Measurements from ENCODE around the gene CASQ2. TPM values are rescaled to one million over a fixed set of nuclear protein-coding genes. Genes with fewer than 3 reads are reported as not detected.

The CASQ2 gene
- total RNA-seq, 4 donors from 2014 or later = 5.9 to 11.2 (median 9.4) TPM

DNA sequence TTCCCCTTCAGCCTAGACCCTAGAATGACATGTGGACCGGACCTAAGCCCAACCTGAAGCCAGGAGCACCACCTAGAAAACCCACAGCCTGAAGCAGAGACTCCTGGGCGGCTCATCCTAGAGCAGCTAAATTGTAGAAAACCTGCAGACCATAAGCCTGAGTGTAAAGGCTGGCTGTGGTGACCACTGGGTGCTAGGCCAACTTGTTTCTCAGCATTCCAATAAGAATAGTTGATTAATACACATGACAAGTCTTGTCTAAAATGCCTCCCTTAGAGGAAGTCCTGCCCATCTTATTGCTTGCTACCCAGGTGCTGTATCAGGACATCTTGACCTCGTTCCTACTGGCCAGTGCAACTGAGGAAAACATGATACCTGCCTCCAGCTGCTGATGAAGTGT, 23.3 kb upstream of the CASQ2 start:
- H3K36me3 ChIP-seq = no peaks in the 10 kb centered on the region
- TF ChIP-seq POLR2AphosphoS5 (IDR thresholded peaks at IDR 0.05) (no peak), POLR2A (IDR thresholded peaks at IDR 0.05) (no peak)
- DNase-seq = no peak
- no peaks in the 10 kb centered on the region for H3K4me1 ChIP-seq
- WGBS, 2 donors (ENCODE audit: low coverage in 1 of 2) = 79% methylated on average over 3 of the region's 3 CpGs; no CpG with 5 or more reads in 1 of the 2 donors
- H3K4me3 ChIP-seq = no peak overlapping the region
- intact Hi-C loops (cut with DNase I; ENCODE audit: low total_unique reads) = loop anchor here (10.0 kb wide), 1 partner anchor 193 kb away; no protein-coding TSS in a partner anchor
- in situ Hi-C loops (cut with MboI; ENCODE audit: low pct_ligation_motif_present in 1 of 4, low pct_unique_long_range_greater_than_20kb in 1 of 4, low sequenced_read_pairs in 3 of 4) = no loop called here
- H3K27me3 ChIP-seq = peaks cover 11% of the 10 kb centered on the region
- H3K27ac ChIP-seq = no peak overlapping the region
- H3K9me3 ChIP-seq = no peaks in the 10 kb centered on the region

GRCh38 chr1:115790846-115791245, 22.3 kb upstream of the CASQ2 start:
- Histone ChIP-seq H3K36me3 (no peaks in the 10 kb centered on the region), H3K27ac (no peak overlapping the region), H3K4me3 (no peak overlapping the region), H3K27me3 (peaks cover 8% of the 10 kb centered on the region), H3K4me1 (no peaks in the 10 kb centered on the region), H3K9me3 (no peaks in the 10 kb centered on the region)
- TF ChIP-seq POLR2A (IDR thresholded peaks at IDR 0.05) (no peak), CTCF (IDR thresholded peaks at IDR 0.05) (no peak), POLR2AphosphoS5 (IDR thresholded peaks at IDR 0.05) (no peak), EP300 (IDR thresholded peaks at IDR 0.05; ENCODE audit: low read depth) (no peak)
- intact Hi-C loops (cut with DNase I; ENCODE audit: low total_unique reads) = loop anchor here (10.0 kb wide), 1 partner anchor 194 kb away; no protein-coding TSS in a partner anchor
- DNase-seq = no peak
- WGBS, 2 donors (ENCODE audit: low coverage in 1 of 2) = 71 to 88% methylated on average over 4 to 6 of the region's 6 CpGs
- in situ Hi-C loops (cut with MboI; ENCODE audit: low pct_ligation_motif_present in 1 of 4, low pct_unique_long_range_greater_than_20kb in 1 of 4, low sequenced_read_pairs in 3 of 4) = no loop called here

- Histone ChIP-seq H3K36me3 (no peaks in the 10 kb centered on the region), H3K4me3 (no peak overlapping the region), H3K4me1 (no peaks in the 10 kb centered on the region), H3K9me3 (no peaks in the 10 kb centered on the region), H3K27me3 (peaks cover 7% of the 10 kb centered on the region), H3K27ac (no peak overlapping the region)
- WGBS, 2 donors (ENCODE audit: low coverage in 1 of 2) = 64 to 69% methylated on average over 3 of the region's 3 CpGs
- DNase-seq = no peak
- TF ChIP-seq CTCF (IDR thresholded peaks at IDR 0.05) (no peak), POLR2AphosphoS5 (IDR thresholded peaks at IDR 0.05) (no peak), EP300 (IDR thresholded peaks at IDR 0.05; ENCODE audit: low read depth) (no peak), POLR2A (IDR thresholded peaks at IDR 0.05) (no peak)
- intact Hi-C loops (cut with DNase I; ENCODE audit: low total_unique reads) (loop anchor here (10.0 kb wide), 1 partner anchor 194 kb away; no protein-coding TSS in a partner anchor), in situ Hi-C loops (cut with MboI; ENCODE audit: low pct_ligation_motif_present in 1 of 4, low pct_unique_long_range_greater_than_20kb in 1 of 4, low sequenced_read_pairs in 3 of 4) (no loop called here)
These were observed 21.8 kb upstream of the CASQ2 start for GRCh38 chr1:115790356-115790755.

GRCh38 chr1:115783311-115783710, 14.8 kb upstream of the CASQ2 start:
- H3K36me3 ChIP-seq = no peaks in the 10 kb centered on the region
- H3K4me1 ChIP-seq = no peaks in the 10 kb centered on the region
- H3K27me3 ChIP-seq = peaks cover 4% of the 10 kb centered on the region
- no peak for TF ChIP-seq POLR2AphosphoS5 (IDR thresholded peaks at IDR 0.05)
- TF ChIP-seq EP300 (IDR thresholded peaks at IDR 0.05; ENCODE audit: low read depth) = no peak
- no peak for TF ChIP-seq POLR2A (IDR thresholded peaks at IDR 0.05)
- TF ChIP-seq CTCF (IDR thresholded peaks at IDR 0.05) = no peak
- no peak for DNase-seq
- in situ Hi-C loops (cut with MboI; ENCODE audit: low pct_ligation_motif_present in 1 of 4, low pct_unique_long_range_greater_than_20kb in 1 of 4, low sequenced_read_pairs in 3 of 4) (no loop called here), intact Hi-C loops (cut with DNase I; ENCODE audit: low total_unique reads) (no loop called here)
- H3K4me3 ChIP-seq = no peak overlapping the region
- H3K9me3 ChIP-seq = no peaks in the 10 kb centered on the region
- H3K27ac ChIP-seq = no peak overlapping the region

Data from transverse colon (tissue), 4 donors.